GM12872 (cell line): ENCODE data around the gene MACROD1.

Source experiments
- TF ChIP-seq, protein P1 (sequence below): IDR thresholded peaks from 3 replicates; pipeline ENCODE4 v1.5.1; 2011; ENCODE audit warnings: low read depth, mild to moderate bottlenecking, low read length, moderate library complexity; ENCODE audit not compliant: insufficient read depth

Gene MACROD1, protein sequence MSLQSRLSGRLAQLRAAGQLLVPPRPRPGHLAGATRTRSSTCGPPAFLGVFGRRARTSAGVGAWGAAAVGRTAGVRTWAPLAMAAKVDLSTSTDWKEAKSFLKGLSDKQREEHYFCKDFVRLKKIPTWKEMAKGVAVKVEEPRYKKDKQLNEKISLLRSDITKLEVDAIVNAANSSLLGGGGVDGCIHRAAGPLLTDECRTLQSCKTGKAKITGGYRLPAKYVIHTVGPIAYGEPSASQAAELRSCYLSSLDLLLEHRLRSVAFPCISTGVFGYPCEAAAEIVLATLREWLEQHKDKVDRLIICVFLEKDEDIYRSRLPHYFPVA

GRCh38 chr11:64165842-64166635, at the start of gene MACROD1:
Gene MACROD1, minus strand, starts transcription at chr11:64166113. Its CDS starts 119 bp downstream, at chr11:64165994.
- TF ChIP-seq, protein P1, sequence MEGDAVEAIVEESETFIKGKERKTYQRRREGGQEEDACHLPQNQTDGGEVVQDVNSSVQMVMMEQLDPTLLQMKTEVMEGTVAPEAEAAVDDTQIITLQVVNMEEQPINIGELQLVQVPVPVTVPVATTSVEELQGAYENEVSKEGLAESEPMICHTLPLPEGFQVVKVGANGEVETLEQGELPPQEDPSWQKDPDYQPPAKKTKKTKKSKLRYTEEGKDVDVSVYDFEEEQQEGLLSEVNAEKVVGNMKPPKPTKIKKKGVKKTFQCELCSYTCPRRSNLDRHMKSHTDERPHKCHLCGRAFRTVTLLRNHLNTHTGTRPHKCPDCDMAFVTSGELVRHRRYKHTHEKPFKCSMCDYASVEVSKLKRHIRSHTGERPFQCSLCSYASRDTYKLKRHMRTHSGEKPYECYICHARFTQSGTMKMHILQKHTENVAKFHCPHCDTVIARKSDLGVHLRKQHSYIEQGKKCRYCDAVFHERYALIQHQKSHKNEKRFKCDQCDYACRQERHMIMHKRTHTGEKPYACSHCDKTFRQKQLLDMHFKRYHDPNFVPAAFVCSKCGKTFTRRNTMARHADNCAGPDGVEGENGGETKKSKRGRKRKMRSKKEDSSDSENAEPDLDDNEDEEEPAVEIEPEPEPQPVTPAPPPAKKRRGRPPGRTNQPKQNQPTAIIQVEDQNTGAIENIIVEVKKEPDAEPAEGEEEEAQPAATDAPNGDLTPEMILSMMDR, result no peak

GRCh38 chr11:64211181-64211872, 45.4 kb upstream of the MACROD1 start:
- TF ChIP-seq, protein P1, result no peak

GRCh38 chr11:64210301-64211020, 44.5 kb upstream of the MACROD1 start:
- TF ChIP-seq, protein P1, result no peak

DNA sequence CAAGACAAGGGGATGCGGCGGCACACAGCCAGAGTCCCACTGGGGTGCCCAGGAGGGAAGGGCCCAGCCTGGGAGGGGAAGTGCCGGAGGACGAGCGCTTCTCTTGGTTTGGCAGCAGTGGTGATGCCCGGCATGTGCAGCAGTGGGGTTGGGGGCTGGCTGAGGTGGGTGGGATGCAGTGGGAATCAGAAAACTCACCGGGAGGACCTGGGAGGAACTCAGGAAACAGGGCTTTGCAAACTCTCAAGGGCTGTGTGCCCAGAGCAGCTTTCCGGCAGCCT, 43.6 kb upstream of the MACROD1 start:
- TF ChIP-seq, protein P1, result no peak

- TF ChIP-seq, protein P1, result no peak
Measured at GRCh38 chr11:64208796-64209562, 43.1 kb upstream of the MACROD1 start.

- TF ChIP-seq, protein P1, result no peak
Measured at GRCh38 chr11:64208086-64208795, 42.3 kb upstream of the MACROD1 start.
